GM12891 (cell line): ENCODE measurements around the gene NCS1.

Experiments used
- PAX5 ChIP-seq: IDR thresholded peaks from 2 replicates; pipeline ENCODE4 v1.6.1; 2011; ENCODE audit warnings: low read length, moderate library complexity, mild to moderate bottlenecking; ENCODE audit not compliant: insufficient read depth, severe bottlenecking
- POLR2A ChIP-seq: IDR thresholded peaks from 2 replicates; pipeline ENCODE4 v1.6.1; 2011; ENCODE audit warnings: low read depth, low read length, control low read depth
- POLR2AphosphoS5 ChIP-seq: IDR thresholded peaks from 2 replicates; pipeline ENCODE4 v1.6.1; 2011; ENCODE audit warnings: low read depth, low read length, control low read depth
- POU2F2 ChIP-seq: IDR thresholded peaks from 2 replicates; pipeline ENCODE4 v1.6.1; 2011; ENCODE audit warnings: low read depth, mild to moderate bottlenecking, control low read depth, low read length, moderate library complexity
- SPI1 ChIP-seq: IDR thresholded peaks from 2 replicates; pipeline ENCODE4 v1.6.1; 2011; ENCODE audit warnings: low read depth, low read length, control low read depth
- TAF1 ChIP-seq: IDR thresholded peaks from 2 replicates; pipeline ENCODE4 v1.6.1; 2011; ENCODE audit warnings: low read depth, low read length, control low read depth

- TF ChIP-seq POLR2AphosphoS5 = no peak
- TF ChIP-seq SPI1 = no peak
- TF ChIP-seq POLR2A = no peak
- TF ChIP-seq TAF1 = no peak
- no peak for TF ChIP-seq POU2F2
- no peak for TF ChIP-seq PAX5
These were observed 70.2 kb downstream of the NCS1 start for GRCh38 chr9:130242270-130243014.
